Measurements from ENCODE around the gene KCNQ1. TPM values are rescaled to one million over a fixed set of nuclear protein-coding genes. Genes with fewer than 3 reads are reported as not detected.

Gene KCNQ1
- total and polyA plus RNA-seq, 2 experiments from 2014 or later: 0.45 to 0.87 TPM

DNA sequence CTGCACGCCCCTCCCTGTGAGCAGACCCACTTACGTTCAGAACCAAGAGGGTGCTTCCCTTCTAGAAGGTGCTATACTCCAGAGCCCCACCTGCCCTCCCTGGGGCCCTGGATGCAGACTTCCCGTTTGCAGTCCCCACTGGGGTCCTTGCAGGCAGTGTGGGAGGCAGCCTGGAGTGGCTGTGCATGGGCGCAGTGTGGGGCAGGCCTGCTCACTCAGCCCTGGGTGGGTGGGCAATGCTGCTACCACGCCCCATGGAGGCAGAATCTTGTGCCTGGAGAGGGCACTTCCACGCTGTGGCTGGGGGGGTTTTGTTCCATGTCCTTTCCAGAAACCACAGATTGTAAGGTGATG is 138.8 kb downstream of the KCNQ1 start:
- no peak for DNase-seq (ENCODE audit: low spot score)

More for the DNA sequence above, 138.8 kb downstream of the KCNQ1 start:
- H3F3A ChIP-seq (replicated peaks; ENCODE audit: low read depth): no peaks in the 10 kb centered on the region
- TF ChIP-seq, protein P1, sequence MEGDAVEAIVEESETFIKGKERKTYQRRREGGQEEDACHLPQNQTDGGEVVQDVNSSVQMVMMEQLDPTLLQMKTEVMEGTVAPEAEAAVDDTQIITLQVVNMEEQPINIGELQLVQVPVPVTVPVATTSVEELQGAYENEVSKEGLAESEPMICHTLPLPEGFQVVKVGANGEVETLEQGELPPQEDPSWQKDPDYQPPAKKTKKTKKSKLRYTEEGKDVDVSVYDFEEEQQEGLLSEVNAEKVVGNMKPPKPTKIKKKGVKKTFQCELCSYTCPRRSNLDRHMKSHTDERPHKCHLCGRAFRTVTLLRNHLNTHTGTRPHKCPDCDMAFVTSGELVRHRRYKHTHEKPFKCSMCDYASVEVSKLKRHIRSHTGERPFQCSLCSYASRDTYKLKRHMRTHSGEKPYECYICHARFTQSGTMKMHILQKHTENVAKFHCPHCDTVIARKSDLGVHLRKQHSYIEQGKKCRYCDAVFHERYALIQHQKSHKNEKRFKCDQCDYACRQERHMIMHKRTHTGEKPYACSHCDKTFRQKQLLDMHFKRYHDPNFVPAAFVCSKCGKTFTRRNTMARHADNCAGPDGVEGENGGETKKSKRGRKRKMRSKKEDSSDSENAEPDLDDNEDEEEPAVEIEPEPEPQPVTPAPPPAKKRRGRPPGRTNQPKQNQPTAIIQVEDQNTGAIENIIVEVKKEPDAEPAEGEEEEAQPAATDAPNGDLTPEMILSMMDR (conservative IDR thresholded peaks at IDR 0.05; ENCODE audit: low read depth in 2 of 2): no peak
- TF ChIP-seq NANOG (IDR thresholded peaks at IDR 0.05; ENCODE audit: borderline replicate concordance): no peak
- no peak for TF ChIP-seq ZNF114 (CRISPR knock-in tag; IDR thresholded peaks at IDR 0.05)
- TF ChIP-seq, protein P2, sequence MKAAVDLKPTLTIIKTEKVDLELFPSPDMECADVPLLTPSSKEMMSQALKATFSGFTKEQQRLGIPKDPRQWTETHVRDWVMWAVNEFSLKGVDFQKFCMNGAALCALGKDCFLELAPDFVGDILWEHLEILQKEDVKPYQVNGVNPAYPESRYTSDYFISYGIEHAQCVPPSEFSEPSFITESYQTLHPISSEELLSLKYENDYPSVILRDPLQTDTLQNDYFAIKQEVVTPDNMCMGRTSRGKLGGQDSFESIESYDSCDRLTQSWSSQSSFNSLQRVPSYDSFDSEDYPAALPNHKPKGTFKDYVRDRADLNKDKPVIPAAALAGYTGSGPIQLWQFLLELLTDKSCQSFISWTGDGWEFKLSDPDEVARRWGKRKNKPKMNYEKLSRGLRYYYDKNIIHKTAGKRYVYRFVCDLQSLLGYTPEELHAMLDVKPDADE (IDR thresholded peaks at IDR 0.05): no peak
- TF ChIP-seq EZH2 (IDR thresholded peaks at IDR 0.05; ENCODE audit: low read depth, unreplicated experiment): no peak
- TF ChIP-seq ZNF331 (CRISPR knock-in tag; IDR thresholded peaks at IDR 0.05; ENCODE audit: low read depth): no peak
- no peak for TF ChIP-seq EZH2phosphoT487 (IDR thresholded peaks at IDR 0.05; ENCODE audit: unreplicated experiment)
- TF ChIP-seq CREB1 (CRISPR knock-in tag; IDR thresholded peaks at IDR 0.05; ENCODE audit: low read depth): no peak
- no peak for TF ChIP-seq STAT1 (IDR thresholded peaks at IDR 0.05; ENCODE audit: unreplicated experiment)
- TF ChIP-seq, protein P3, sequence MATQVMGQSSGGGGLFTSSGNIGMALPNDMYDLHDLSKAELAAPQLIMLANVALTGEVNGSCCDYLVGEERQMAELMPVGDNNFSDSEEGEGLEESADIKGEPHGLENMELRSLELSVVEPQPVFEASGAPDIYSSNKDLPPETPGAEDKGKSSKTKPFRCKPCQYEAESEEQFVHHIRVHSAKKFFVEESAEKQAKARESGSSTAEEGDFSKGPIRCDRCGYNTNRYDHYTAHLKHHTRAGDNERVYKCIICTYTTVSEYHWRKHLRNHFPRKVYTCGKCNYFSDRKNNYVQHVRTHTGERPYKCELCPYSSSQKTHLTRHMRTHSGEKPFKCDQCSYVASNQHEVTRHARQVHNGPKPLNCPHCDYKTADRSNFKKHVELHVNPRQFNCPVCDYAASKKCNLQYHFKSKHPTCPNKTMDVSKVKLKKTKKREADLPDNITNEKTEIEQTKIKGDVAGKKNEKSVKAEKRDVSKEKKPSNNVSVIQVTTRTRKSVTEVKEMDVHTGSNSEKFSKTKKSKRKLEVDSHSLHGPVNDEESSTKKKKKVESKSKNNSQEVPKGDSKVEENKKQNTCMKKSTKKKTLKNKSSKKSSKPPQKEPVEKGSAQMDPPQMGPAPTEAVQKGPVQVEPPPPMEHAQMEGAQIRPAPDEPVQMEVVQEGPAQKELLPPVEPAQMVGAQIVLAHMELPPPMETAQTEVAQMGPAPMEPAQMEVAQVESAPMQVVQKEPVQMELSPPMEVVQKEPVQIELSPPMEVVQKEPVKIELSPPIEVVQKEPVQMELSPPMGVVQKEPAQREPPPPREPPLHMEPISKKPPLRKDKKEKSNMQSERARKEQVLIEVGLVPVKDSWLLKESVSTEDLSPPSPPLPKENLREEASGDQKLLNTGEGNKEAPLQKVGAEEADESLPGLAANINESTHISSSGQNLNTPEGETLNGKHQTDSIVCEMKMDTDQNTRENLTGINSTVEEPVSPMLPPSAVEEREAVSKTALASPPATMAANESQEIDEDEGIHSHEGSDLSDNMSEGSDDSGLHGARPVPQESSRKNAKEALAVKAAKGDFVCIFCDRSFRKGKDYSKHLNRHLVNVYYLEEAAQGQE (IDR thresholded peaks at IDR 0.05; ENCODE audit: unreplicated experiment): no peak
- TF ChIP-seq, protein P4, sequence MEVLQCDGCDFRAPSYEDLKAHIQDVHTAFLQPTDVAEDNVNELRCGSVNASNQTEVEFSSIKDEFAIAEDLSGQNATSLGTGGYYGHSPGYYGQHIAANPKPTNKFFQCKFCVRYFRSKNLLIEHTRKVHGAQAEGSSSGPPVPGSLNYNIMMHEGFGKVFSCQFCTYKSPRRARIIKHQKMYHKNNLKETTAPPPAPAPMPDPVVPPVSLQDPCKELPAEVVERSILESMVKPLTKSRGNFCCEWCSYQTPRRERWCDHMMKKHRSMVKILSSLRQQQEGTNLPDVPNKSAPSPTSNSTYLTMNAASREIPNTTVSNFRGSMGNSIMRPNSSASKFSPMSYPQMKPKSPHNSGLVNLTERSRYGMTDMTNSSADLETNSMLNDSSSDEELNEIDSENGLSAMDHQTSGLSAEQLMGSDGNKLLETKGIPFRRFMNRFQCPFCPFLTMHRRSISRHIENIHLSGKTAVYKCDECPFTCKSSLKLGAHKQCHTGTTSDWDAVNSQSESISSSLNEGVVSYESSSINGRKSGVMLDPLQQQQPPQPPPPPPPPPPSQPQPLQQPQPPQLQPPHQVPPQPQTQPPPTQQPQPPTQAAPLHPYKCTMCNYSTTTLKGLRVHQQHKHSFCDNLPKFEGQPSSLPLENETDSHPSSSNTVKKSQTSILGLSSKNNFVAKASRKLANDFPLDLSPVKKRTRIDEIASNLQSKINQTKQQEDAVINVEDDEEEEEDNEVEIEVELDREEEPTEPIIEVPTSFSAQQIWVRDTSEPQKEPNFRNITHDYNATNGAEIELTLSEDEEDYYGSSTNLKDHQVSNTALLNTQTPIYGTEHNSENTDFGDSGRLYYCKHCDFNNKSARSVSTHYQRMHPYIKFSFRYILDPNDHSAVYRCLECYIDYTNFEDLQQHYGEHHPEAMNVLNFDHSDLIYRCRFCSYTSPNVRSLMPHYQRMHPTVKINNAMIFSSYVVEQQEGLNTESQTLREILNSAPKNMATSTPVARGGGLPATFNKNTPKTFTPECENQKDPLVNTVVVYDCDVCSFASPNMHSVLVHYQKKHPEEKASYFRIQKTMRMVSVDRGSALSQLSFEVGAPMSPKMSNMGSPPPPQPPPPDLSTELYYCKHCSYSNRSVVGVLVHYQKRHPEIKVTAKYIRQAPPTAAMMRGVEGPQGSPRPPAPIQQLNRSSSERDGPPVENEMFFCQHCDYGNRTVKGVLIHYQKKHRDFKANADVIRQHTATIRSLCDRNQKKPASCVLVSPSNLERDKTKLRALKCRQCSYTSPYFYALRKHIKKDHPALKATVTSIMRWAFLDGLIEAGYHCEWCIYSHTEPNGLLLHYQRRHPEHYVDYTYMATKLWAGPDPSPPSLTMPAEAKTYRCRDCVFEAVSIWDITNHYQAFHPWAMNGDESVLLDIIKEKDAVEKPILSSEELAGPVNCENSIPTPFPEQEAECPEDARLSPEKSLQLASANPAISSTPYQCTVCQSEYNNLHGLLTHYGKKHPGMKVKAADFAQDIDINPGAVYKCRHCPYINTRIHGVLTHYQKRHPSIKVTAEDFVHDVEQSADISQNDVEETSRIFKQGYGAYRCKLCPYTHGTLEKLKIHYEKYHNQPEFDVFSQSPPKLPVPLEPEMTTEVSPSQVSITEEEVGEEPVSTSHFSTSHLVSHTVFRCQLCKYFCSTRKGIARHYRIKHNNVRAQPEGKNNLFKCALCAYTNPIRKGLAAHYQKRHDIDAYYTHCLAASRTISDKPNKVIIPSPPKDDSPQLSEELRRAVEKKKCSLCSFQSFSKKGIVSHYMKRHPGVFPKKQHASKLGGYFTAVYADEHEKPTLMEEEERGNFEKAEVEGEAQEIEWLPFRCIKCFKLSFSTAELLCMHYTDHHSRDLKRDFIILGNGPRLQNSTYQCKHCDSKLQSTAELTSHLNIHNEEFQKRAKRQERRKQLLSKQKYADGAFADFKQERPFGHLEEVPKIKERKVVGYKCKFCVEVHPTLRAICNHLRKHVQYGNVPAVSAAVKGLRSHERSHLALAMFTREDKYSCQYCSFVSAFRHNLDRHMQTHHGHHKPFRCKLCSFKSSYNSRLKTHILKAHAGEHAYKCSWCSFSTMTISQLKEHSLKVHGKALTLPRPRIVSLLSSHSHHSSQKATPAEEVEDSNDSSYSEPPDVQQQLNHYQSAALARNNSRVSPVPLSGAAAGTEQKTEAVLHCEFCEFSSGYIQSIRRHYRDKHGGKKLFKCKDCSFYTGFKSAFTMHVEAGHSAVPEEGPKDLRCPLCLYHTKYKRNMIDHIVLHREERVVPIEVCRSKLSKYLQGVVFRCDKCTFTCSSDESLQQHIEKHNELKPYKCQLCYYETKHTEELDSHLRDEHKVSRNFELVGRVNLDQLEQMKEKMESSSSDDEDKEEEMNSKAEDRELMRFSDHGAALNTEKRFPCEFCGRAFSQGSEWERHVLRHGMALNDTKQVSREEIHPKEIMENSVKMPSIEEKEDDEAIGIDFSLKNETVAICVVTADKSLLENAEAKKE (CRISPR knock-in tag; IDR thresholded peaks at IDR 0.05): no peak
- no peak for TF ChIP-seq POLR2AphosphoS5 (IDR thresholded peaks at IDR 0.05; ENCODE audit: low read depth)
- no peak for TF ChIP-seq JUNB (IDR thresholded peaks at IDR 0.05; ENCODE audit: unreplicated experiment)
- no peaks in the 10 kb centered on the region for H3K4me1 Mint-ChIP-seq
- H3K36me3 ChIP-seq (ENCODE audit: insufficient read depth): no peaks in the 10 kb centered on the region
- no peaks in the 10 kb centered on the region for H3K79me2 ChIP-seq (replicated peaks; ENCODE audit: insufficient read depth)
- no peaks in the 10 kb centered on the region for H3K4me1 ChIP-seq (ENCODE audit: insufficient read depth)
- no peak overlapping the region for H3K4me2 ChIP-seq
- H3K27ac Mint-ChIP-seq: no peak overlapping the region
- no peak for ATAC-seq
- H2AFZ ChIP-seq: no peak overlapping the region
- peaks cover 56% of the 10 kb centered on the region for H3K27me3 Mint-ChIP-seq (ENCODE audit: insufficient read depth, low read depth, poor library complexity)
- peaks cover 46% of the 10 kb centered on the region for H3K27me3 ChIP-seq (ENCODE audit: insufficient read depth)
- no peak overlapping the region for H3K27ac ChIP-seq (ENCODE audit: low read depth)
- H3K36me3 Mint-ChIP-seq (ENCODE audit: low read depth): no peaks in the 10 kb centered on the region
- H3K4me3 ChIP-seq: no peak overlapping the region
- H3K9me3 Mint-ChIP-seq: no peaks in the 10 kb centered on the region
- no peaks in the 10 kb centered on the region for H3K9me2 ChIP-seq (ENCODE audit: insufficient read depth)
- no peaks in the 10 kb centered on the region for H4K20me1 ChIP-seq (replicated peaks; ENCODE audit: insufficient read depth)
- H3K4me3 Mint-ChIP-seq: no peak overlapping the region

All from GM23338 (cell line).